NCI-H526 (cell line): ENCODE measurements around the gene TEAD1.

Source experiments
- DNase-seq, 2 experiments: peaks; one replicate each; lab custom pipeline; 2025; lab: John Stamatoyannopoulos, UW

TEAD1 gene

GRCh38 chr11:12764187-12764914 is 90.1 kb downstream of the TEAD1 start:
- DNase-seq: no peak

- peak in 1 of 2 experiments; percentile 29 for DNase-seq
Observed at GRCh38 chr11:12765428-12765827, 91.2 kb downstream of the TEAD1 start.

- no peak for DNase-seq
Observed at GRCh38 chr11:12767027-12767426, 92.8 kb downstream of the TEAD1 start.

- DNase-seq: no peak
Observed at GRCh38 chr11:12767577-12767976, 93.4 kb downstream of the TEAD1 start.

- no peak for DNase-seq
Observed at GRCh38 chr11:12768726-12769673, 94.8 kb downstream of the TEAD1 start.

GRCh38 chr11:12769834-12770345 is 95.7 kb downstream of the TEAD1 start:
- DNase-seq: no peak

GRCh38 chr11:12770435-12770834 is 96.2 kb downstream of the TEAD1 start:
- DNase-seq: no peak

GRCh38 chr11:12770966-12771597 is 96.9 kb downstream of the TEAD1 start:
- DNase-seq: no peak

GRCh38 chr11:12771875-12772274 is 97.7 kb downstream of the TEAD1 start:
- no peak for DNase-seq

- no peak for DNase-seq
Observed at GRCh38 chr11:12772324-12772723, 98.1 kb downstream of the TEAD1 start.

- DNase-seq: no peak
Observed at GRCh38 chr11:12773591-12773990, 99.4 kb downstream of the TEAD1 start.

GRCh38 chr11:12775955-12776354 is 101.7 kb downstream of the TEAD1 start:
- DNase-seq: no peak

GRCh38 chr11:12777208-12777874 is 103.1 kb downstream of the TEAD1 start:
- DNase-seq: no peak

- no peak for DNase-seq
Observed at GRCh38 chr11:12778240-12778905, 104.2 kb downstream of the TEAD1 start.

- no peak for DNase-seq
Observed at GRCh38 chr11:12783765-12784164, 109.5 kb downstream of the TEAD1 start.

- no peak for DNase-seq
Observed at GRCh38 chr11:12784445-12784844, 110.2 kb downstream of the TEAD1 start.

- no peak for DNase-seq
Observed at GRCh38 chr11:12784987-12785386, 110.8 kb downstream of the TEAD1 start.

- no peak for DNase-seq
Observed at GRCh38 chr11:12785901-12786300, 111.7 kb downstream of the TEAD1 start.

GRCh38 chr11:12786450-12786849 is 112.2 kb downstream of the TEAD1 start:
- no peak for DNase-seq

GRCh38 chr11:12786891-12787290 is 112.7 kb downstream of the TEAD1 start:
- DNase-seq: no peak

GRCh38 chr11:12787847-12788246 is 113.6 kb downstream of the TEAD1 start:
- no peak for DNase-seq
